K562 (cell line): Measurements from ENCODE around the gene MAML1.

Experiments
- ATF4 ChIP-seq: fragments of 450-650 bp; formaldehyde crosslinking; IDR thresholded peaks from 2 replicates; pipeline ENCODE4 v1.4.0; 2022; ENCODE audit warnings: mild to moderate bottlenecking, moderate library complexity
- SMC3 ChIP-seq: conservative IDR thresholded peaks from 2 replicates; pipeline ENCODE4 v1.6.1; 2011; ENCODE audit warnings: low read depth, low read length, improper control_type of control experiment; ENCODE audit not compliant: insufficient read depth
- TRIM24 ChIP-seq, 2 experiments: fragments of 450-650 bp; IDR thresholded peaks; 2 replicates each; pipeline ENCODE4 v1.6.1; 2016
- USF2 ChIP-seq: sonication (generic); formaldehyde crosslinking; IDR thresholded peaks from 2 replicates; pipeline ENCODE4 v1.5.0; 2020; ENCODE audit warnings: missing genetic modification reagents
- ZNF121 ChIP-seq: sonication (generic); formaldehyde crosslinking; conservative IDR thresholded peaks from 2 replicates; pipeline ENCODE4 v1.8.0; 2022; ENCODE audit warnings: missing genetic modification reagents
- ZNF239 ChIP-seq: fragments of 250-450 bp; sonication (Bioruptor Pico); IDR thresholded peaks from 2 replicates; pipeline ENCODE4 v1.4.0; 2020; ENCODE audit warnings: mild to moderate bottlenecking

GRCh38 chr5:179729727-179730126 is 2.9 kb upstream of the MAML1 start:
- no peak for TF ChIP-seq SMC3
- TF ChIP-seq ZNF239 (CRISPR knock-in tag): no peak
- no peak for TF ChIP-seq TRIM24 (IDR thresholded peaks at IDR 0.05)
- TF ChIP-seq USF2 (CRISPR knock-in tag): no peak
- no peak for TF ChIP-seq ZNF121 (CRISPR knock-in tag)
- TF ChIP-seq ATF4 (CRISPR knock-in tag): no peak
